HL-60 (cell line): ENCODE results near the gene ZNF497.

Experiments used
- DNase-seq, 2 experiments: peaks; one replicate each; pipeline ENCODE4 v3.0.0-alpha.2; 2010 to 2020; ENCODE audit warnings: low read depth in 1 of 2, low spot score in 1 of 2
- H3K27ac ChIP-seq: fragments of 250-450 bp; sonication (Bioruptor Pico); replicated peaks from 2 replicates; pipeline ENCODE4 v1.5.1; 2020; ENCODE audit warnings: mild to moderate bottlenecking, moderate library complexity
- H3K27me3 ChIP-seq: fragments of 250-450 bp; sonication (Bioruptor Pico); 2 replicates; pipeline ENCODE4 v1.5.1; 2021; ENCODE audit warnings: mild to moderate bottlenecking, moderate library complexity; ENCODE audit not compliant: insufficient read depth, poor library complexity, severe bottlenecking
- H3K4me3 ChIP-seq: replicated peaks from 2 replicates; pipeline ENCODE4 v1.5.1; 2011; ENCODE audit warnings: mild to moderate bottlenecking, control low read depth, low read length; ENCODE audit not compliant: insufficient read depth
- CTCF ChIP-seq: IDR thresholded peaks from one replicate; pipeline ENCODE4 v1.5.1; 2011; ENCODE audit warnings: low read length, control low read depth, inconsistent platforms; ENCODE audit not compliant: insufficient read depth
- GABPA ChIP-seq: IDR thresholded peaks from 2 replicates; pipeline ENCODE4 v1.6.1; 2012; ENCODE audit warnings: low read depth
- POLR2AphosphoS5 ChIP-seq: IDR thresholded peaks from 2 replicates; pipeline ENCODE4 v1.6.1; 2012; ENCODE audit warnings: low read depth
- SPI1 ChIP-seq: IDR thresholded peaks from 2 replicates; pipeline ENCODE4 v1.6.1; 2012; ENCODE audit warnings: low read depth, mild to moderate bottlenecking, borderline replicate concordance
- TF ChIP-seq, protein P1 (sequence below): IDR thresholded peaks from 2 replicates; pipeline ENCODE4 v1.6.1; 2012; ENCODE audit warnings: low read depth; ENCODE audit not compliant: insufficient replicate concordance

ZNF497 gene

GRCh38 chr19:58351558-58351878, 11.0 kb downstream of the ZNF497 start:
- H3K27me3 ChIP-seq: peaks cover 4% of the 10 kb centered on the region
- no peak overlapping the region for H3K27ac ChIP-seq
- H3K4me3 ChIP-seq: no peak overlapping the region
- TF ChIP-seq GABPA (no peak), CTCF (no peak), SPI1 (no peak)
- TF ChIP-seq, protein P1, sequence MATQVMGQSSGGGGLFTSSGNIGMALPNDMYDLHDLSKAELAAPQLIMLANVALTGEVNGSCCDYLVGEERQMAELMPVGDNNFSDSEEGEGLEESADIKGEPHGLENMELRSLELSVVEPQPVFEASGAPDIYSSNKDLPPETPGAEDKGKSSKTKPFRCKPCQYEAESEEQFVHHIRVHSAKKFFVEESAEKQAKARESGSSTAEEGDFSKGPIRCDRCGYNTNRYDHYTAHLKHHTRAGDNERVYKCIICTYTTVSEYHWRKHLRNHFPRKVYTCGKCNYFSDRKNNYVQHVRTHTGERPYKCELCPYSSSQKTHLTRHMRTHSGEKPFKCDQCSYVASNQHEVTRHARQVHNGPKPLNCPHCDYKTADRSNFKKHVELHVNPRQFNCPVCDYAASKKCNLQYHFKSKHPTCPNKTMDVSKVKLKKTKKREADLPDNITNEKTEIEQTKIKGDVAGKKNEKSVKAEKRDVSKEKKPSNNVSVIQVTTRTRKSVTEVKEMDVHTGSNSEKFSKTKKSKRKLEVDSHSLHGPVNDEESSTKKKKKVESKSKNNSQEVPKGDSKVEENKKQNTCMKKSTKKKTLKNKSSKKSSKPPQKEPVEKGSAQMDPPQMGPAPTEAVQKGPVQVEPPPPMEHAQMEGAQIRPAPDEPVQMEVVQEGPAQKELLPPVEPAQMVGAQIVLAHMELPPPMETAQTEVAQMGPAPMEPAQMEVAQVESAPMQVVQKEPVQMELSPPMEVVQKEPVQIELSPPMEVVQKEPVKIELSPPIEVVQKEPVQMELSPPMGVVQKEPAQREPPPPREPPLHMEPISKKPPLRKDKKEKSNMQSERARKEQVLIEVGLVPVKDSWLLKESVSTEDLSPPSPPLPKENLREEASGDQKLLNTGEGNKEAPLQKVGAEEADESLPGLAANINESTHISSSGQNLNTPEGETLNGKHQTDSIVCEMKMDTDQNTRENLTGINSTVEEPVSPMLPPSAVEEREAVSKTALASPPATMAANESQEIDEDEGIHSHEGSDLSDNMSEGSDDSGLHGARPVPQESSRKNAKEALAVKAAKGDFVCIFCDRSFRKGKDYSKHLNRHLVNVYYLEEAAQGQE: no peak
- DNase-seq: no peak

DNA sequence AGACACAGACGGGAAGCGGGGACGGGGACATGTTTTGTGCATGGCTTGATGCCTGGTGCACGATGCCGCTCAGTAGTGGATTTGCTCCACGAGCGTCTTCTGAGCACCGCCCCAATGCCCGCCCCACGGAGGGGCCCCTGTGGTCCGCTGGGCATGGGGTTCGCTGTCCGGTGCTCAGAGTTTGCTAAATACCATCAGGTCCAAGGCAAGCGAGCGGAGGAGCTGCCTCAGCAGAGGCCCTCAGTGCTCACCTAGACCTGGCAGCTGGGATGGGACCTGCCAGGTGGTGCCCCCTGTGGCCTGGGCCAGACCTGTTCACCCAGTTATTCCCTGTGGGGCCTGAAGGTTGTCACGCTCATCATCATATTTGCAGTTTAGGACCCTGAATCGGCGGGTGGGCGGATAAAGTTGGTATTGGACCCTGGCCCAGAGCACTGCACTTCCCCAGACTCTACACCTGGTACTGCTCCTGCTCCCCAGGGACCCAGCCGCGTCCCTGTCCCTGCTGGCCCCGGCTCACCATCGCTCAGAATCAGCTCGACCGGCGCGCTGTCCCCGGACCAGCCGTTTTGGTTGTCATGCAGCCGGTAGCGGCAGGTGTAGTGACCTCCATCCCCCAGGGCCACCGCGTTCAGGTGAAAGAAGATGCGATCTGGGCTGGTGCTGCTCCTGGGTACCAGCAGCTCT, 11.5 kb downstream of the ZNF497 start:
- peaks cover 4% of the 10 kb centered on the region for H3K27me3 ChIP-seq
- no peak overlapping the region for H3K4me3 ChIP-seq
- H3K27ac ChIP-seq: no peak overlapping the region
- no peak for DNase-seq
- TF ChIP-seq, protein P1: no peak
- TF ChIP-seq SPI1 (no peak), POLR2AphosphoS5 (no peak), GABPA (no peak), CTCF (no peak)

DNA sequence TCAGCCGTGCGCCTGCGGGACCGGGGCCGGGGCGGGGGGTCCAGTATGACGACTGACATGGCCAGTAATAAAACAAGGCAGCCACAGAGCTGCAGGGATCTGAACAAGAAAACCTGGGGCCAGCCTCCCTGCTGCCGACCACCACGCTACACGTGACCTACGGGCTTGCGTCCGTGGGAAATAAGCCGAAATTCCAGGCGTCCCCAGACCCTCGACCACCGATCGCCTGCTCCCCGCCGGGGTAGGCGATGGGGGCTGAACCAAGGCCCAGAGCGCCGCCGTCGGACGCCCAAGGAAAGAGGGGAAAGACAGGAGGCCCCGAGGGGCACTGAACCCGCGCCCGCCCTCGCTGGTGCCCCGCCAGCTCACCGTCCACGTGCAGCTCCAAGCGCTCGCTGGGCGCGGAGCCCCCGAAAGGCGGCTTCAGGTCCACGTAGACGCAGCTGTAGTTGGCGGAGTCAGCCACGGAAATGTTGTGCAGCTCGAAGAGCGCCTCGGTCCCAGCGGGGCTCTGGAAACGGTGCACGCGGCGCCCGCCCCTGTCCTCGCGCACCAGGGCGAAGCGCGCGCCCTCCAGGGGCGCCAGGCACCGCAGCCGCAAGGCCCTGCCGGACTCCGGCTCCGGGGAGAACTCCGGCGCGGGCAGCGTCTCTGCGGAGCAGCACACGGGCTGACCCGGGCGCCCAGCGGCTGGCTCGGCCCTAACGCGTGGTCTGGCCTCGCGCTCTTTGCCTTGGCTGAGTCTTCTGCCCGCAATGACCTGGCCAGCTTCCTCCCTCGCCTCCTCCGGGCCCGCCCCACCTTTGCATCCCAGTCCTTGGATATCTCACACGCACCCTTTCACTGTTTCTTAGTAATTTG, 12.3 kb downstream of the ZNF497 start:
- no peak for TF ChIP-seq GABPA
- TF ChIP-seq CTCF: no peak
- no peak for TF ChIP-seq SPI1
- TF ChIP-seq, protein P1: no peak
- no peak for TF ChIP-seq POLR2AphosphoS5
- H3K27me3 ChIP-seq: peaks cover 4% of the 10 kb centered on the region
- no peak for DNase-seq
- no peak overlapping the region for H3K4me3 ChIP-seq
- no peak overlapping the region for H3K27ac ChIP-seq
